HL-60/S4 treated with retinoic acid at 250 ng/mL for 4 days and 3 days (cell line): ENCODE data around the gene CACNA1B.
"Not testable (repeated sequence)": the region's sequence is repeated elsewhere in the genome, so short reads cannot be mapped to it uniquely, and the experiment has no call there.

Experiments used
- in situ Hi-C: fragments of 300-500 bp; cut with MboI; formaldehyde crosslinking; loops from 2 replicates; pipeline ENCODE4 v1.7.0; 2022; ENCODE audit warnings: low sequenced_read_pairs

Gene CACNA1B

DNA sequence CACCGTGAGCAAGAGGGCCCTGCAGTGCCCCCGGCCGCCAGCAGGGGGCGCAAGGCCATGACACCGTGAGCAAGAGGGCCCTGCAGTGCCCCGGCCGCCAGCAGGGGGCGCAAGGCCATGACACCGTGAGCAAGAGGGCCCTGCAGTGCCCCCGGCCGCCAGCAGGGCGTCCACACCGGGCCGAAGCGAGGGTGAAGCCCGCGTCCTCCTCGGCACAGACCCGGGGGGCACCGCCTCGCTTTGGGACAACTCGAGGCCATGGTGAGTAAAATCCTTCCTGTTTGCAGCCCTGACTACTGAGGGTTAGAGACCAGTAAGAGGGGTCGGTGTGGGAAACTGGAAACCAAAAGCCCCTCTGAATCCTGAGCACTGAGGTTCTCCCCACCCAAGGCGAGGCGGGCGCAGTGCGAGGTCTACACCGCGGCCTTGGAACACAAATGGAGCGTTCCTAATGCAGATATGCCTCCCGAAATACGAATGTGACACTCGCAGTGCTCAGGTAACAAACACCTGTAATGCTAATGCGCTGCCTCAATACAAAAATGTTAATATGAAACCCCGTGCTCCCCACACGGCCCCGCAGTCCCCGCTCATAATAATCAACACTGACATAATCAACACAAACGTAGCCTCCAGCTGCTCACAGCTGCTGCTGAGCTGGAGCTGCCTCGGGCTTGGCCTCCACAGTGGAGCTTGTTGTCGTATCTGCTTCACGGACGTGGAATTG lies 249.4 kb downstream of the CACNA1B start:
- in situ Hi-C loops: not testable (repeated sequence)

DNA sequence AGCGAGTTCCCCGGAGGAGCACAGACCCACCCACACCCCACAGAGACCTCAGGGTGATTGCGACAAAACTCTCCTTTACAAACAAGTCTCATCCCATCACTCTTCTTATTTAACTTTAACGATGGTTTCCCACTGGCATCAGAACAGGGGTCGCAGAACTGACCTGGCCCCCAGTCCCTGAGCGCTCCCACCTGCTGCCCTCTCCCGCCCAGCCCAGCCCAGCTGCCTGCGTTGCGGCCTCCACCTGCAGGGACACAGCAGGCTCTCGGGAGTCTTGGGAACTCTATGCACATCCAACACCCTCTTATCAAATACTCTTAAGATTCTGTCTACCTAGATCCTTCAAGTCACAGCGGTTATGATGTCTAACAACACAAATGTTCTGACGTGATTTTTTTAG lies 250.4 kb downstream of the CACNA1B start:
- in situ Hi-C loops: not testable (repeated sequence)

DNA sequence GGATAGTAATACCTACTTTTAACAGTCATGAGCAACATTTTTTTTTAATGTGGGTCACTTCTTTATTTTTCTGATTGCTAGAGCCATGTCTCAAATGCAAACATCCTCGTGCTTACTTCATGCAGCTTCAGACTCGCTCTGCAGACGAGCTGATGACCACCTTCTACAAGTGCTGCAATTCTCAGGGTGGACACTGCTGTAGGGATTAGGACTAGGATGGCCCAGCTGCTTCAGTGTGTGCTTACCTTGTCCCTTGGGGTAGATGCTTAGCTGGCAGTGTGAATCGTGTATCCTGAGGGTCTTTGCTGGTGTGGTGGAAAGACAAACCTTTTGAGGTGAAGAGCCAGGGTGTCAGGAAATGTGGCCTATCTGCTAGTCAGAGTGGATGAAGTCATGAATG lies 251.7 kb downstream of the CACNA1B start:
- in situ Hi-C loops: not testable (repeated sequence)

DNA sequence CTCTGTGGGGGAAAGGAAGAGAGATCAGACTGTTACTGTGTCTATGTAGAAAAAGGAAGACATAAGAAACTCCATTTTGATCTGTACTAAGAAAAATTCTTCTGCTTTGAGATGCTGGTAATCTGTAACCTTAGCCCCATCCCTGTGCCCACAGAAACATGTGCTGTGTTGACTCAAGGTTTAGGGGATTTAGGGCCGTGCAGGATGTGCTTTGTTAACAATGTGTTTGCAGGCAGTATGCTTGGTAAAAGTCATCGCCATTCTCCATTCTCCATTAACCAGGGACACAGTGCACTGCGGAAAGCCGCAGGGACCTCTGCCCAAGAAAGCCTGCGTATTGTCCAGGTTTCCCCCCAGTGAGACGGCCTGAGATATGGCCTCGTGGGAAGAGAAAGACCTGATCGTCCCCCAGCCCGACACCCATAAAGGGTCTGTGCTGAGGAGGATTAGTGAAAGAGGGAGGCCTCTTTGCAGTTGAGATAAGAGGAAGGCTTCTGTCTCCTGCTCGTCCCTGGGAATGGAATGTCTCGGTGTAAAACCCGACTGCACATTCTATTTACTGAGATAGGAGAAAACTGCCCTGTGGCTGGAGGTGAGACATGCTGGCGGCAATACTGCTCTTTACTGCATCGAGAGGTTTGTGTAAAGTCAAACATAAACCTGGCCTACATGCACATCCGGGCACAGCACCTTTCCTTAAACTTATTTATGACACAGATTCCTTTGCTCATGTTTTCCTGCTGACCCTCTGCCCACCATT lies 255.5 kb downstream of the CACNA1B start:
- in situ Hi-C loops: not testable (repeated sequence)

DNA sequence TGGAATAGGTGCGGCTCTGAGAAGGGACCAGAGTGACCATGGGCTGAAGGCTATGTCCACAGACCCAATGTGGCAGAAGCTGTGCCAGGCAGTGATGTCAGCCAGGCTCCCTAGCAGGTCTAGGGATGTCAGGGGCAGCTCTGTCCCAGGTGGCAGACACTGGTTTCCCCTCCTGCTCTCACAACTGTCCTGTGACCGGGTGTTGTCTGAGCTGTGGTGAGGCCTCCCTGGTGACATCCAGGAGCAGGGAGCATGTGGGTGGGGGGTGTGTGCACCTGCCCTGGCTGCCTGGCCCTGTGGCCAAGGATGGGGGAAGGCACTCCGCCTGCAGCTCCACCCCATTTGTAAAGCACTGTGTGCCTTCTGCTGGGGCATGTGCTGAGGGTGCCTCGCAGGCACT lies 257.0 kb downstream of the CACNA1B start:
- in situ Hi-C loops: not testable (repeated sequence)

DNA sequence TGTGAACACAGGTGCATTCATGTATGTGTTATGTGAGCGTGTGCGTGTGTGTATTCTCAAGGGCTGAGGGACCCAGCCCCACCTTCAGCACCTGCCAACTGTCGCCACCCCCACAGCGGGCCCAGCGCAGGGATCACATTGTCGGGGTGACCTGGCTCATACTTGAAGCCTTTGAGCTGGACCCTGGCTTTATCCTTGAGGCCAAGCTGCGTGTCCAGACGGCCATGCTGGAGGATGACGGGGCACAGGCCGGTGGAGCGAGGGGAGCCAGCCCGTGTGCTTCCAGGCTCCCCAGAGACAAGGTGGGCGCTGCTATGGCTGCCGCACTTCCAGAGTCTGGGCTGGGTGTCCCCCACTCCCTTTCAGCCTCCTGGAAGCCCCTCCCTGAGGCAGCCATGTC lies 261.5 kb downstream of the CACNA1B start:
- in situ Hi-C loops: not testable (repeated sequence)

DNA sequence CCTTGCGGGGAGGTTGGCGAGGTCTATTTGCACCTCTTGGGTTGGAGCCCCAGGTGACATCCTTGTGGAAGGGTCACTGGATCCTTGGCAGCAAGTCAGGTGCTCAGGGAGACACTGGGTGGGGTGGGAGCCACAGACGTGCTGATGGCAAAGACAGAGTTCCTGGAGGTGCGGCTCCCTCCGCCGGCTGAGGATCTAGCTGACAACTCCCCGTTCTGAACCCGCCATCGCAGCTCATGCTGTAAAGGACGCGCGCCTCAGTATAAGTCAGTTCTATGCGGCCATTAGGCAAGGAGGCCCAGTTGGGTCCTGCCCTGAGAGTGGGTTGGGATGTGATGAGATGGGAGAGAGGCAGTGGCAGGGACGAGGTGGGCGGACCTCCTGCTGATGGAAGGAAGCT lies 263.4 kb downstream of the CACNA1B start:
- in situ Hi-C loops: not testable (repeated sequence)

DNA sequence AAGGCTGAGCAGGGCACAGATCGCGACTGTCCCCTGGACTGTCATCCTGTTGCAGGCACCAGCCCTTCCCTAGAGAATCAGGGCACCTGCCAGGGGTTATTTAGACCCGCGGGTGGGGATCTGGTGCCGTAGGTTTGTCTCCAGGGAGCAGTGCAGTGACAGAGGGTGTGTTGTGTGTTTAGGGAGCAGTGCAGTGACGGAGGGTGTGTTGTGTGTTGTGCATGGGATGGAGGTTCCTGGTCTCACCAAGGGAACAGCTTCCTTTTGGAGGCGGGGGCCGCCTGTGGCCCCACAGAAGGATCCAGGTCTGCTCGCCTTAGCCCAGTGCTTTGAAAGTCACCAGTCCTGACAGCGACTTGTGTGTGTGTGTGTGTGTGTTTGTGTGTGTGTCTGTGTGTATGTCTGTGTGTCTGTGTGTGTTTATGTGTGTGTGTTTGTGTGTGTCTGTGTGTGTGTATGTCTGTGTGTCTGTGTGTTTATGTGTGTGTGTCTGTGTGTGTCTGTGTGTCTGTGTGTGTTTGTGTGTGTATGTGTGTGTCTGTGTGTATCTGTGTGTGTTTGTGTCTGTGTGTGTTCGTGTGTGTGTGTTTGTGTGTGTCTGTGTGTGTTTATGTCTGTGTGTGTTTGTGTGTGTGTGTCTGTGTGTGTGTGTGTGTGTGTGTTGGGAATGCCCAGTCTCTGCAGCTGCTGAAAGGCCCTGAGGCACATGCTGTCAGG lies 265.1 kb downstream of the CACNA1B start:
- in situ Hi-C loops: not testable (repeated sequence)

DNA sequence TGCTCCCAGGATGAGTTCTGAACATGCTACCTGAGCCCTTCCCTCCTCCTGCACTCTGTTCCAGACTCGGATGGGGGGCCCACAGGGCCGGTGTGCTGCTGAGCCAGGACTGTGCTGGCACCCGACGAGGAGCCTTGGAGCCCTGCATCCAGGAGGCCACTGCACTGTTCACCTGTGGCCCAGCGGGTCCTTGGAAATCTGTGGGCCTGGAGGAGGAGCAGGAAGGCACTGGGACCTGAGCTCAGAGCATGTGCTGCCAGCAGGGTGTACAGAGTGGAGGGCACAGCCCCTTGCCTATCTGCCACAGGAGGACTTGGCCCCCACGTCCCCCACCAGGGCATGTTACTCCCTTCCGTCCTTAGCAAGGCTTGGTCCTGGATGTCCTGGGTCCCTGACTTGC lies 265.9 kb downstream of the CACNA1B start:
- in situ Hi-C loops: not testable (repeated sequence)

DNA sequence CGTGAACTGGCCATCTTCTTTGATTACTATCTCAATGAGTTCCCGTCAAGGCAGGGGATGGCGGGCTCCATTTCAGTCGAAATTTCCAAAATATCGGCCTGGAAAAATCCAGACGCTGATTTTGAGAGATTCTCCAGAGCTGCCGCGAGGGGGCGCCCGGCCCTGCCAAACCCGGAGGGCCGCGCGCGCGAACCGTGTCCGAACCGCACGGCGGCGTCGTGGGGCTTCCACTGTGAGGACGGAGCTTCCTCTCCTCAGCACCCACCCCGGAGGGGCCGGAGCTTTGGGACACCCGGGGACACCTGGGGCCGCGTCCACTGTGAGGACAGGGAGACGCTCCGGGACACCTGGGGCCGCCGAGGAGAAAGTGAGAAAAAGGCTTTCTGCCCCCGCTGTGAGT lies 270.0 kb downstream of the CACNA1B start:
- in situ Hi-C loops: not testable (repeated sequence)

DNA sequence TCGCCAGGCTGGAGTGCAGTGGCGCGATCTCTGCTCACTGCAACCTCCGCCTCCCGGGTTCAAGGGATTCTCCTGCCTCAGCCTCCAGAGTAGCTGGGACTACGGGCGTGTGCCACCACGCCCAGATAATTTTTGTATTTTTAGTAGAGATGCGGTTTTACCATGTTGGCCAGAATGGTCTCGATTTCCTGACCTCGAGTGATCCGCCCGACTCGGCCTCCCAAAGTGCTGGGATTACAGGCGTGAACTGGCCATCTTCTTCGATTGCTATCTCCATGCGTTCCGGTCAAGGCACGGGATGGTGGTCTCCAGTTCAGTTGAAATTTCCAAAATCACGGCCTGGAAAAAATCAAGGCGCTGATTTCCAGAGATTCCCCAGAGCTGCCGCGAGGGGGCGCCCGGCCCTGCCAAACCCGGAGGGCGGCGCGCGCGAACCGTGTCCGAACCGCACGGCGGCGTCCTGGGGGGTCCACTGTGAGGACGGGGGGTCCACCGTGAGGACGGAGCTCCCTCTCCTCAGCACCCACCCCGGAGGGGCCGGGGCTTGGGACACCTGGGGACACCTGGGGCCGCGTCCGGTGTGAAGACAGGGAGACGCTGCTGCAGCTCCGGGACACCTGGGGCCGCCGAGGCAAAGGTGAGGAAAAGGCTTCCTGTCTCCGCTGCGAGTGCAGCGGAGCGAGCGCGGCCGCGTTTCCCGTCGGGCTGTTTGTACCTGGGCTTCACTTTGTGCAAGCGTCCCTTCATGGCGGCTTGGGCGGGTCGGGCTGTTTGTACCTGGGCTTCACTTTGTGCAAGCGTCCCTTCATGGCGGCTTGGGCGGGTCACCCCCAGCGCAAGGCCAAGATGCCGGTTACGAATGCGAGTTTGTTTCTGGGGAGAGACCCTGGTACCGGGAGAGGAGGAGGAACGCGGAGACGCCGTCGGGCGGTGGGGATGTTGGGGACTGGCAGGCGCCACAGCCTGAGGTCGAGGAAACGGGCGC lies 272.4 kb downstream of the CACNA1B start:
- in situ Hi-C loops: not testable (repeated sequence)

DNA sequence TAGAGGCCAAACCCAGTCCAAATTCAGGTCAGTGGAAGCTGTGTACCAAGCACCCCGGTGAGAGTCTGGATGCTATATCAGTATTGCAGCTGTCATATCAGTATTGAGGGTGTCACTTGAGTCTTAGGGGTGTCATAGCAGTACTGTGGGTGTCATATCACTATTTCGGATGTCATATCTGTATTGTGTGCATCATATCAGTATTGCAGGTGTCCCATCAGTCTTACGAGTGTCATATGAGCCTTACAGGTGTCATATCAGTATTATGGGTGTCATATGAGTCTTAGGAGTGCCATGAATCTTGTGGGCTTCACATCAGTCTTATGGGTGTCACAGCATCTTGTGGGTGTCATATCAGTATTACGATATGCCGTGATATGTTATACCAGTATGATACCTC lies 278.2 kb downstream of the CACNA1B start:
- in situ Hi-C loops: not testable (repeated sequence)

DNA sequence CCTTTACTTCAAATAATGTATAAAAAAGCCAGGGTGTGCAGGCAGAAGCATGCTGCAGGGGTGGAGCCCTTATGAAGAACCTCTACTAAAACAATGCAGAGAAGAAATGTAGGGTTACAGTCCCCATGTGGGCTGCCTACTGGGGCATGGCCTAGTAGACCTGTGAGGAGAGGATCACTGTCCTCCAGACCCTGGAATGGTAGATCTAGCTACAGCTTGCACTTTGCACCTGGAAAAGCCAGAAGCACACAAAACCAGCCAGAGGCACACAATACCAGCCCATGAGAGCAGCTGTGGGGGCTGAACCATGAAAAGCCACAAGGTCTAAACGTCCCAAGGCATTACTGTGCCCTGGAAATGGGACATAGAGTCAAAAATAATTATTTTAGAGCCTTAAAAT lies 289.2 kb downstream of the CACNA1B start:
- in situ Hi-C loops: not testable (repeated sequence)
